Activated CD4-positive, alpha-beta T cell treated with anti-CD3 and anti-CD28 coated beads, Interleukin-2, amount 50 U/mL, for 48 hours (primary cell): ENCODE data around the gene LKAAEAR1.
A peak's percentile ranks its signal among the peaks of the same experiment; 100 is the strongest.
"Not testable (repeated sequence)": the region's sequence is repeated elsewhere in the genome, so short reads cannot be mapped to it uniquely, and the experiment has no call there.

Experiments used
- DNase-seq, 2 experiments: peaks; one replicate each; pipeline ENCODE4 v3.0.0-alpha.2; 2020

LKAAEAR1 gene

DNA sequence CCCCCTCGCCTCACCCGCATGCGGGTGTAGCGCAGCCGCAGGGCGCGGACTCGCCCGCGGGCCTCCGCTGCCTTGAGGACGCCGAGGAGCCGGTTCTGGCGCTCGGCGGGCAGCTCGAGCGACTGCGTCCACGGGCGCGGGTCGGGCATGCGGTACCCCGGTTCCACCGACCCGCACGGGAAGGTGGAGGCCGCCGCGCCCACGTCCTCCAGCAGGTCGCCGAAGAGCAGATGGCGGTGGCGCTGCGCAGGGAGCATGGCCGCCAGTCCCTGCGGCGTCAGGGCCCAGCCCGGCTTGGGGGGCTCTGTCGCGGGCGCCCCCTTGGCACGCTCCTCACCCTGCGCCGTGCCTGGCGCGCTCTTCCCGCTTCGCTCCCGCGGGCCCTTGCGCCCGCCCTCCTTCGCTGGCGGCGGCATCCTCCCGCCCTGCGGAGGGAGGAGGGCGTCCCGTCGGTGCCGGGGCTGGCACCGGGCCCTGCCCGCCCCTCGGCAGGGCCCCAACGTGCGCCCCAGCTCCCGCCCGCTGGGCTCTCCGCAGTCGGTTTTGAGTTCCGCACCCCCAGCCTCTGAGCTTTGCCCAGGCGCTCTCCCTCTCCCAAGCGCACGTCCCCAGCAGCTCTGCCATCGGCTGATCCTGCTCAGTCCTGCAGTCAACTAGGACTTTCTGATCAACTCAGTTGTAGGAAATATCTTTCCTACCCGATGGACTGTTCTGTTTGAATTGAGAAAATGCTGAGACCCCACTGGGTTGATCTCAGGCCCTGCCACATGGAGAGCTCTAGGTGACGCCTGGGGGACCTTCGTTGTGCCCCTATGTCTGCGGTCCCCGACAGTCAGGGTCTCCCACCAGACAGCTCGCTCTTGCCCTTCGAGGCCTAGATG is at the start of gene LKAAEAR1:
Gene LKAAEAR1 (minus strand): TSS at position 595 of the 881 bp plus-strand sequence. CDS start 179 bp downstream, at position 416.
- no peak for DNase-seq

GRCh38 chr20:64131406-64131805 is 47.2 kb upstream of the LKAAEAR1 start:
- DNase-seq: no peak

DNA sequence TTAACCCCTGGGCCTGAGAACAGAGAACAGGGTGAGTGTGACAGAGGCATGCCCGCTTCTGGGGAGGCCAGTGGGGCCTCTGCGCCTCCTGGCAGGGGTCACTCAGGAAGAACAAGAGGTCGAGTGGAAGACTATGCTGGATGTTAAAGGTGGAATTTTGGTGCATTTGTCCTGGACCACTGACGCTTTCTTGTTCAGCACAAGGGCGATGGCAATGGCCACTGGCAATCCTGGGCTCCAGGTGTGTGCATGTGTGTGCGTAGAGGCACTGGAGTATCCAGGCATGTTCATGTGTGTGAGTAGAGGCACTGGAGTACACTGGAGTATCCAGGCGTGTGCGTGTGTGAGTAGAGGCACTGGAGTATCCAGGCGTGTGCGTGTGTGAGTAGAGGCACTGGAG is 46.7 kb upstream of the LKAAEAR1 start:
- no peak for DNase-seq

DNA sequence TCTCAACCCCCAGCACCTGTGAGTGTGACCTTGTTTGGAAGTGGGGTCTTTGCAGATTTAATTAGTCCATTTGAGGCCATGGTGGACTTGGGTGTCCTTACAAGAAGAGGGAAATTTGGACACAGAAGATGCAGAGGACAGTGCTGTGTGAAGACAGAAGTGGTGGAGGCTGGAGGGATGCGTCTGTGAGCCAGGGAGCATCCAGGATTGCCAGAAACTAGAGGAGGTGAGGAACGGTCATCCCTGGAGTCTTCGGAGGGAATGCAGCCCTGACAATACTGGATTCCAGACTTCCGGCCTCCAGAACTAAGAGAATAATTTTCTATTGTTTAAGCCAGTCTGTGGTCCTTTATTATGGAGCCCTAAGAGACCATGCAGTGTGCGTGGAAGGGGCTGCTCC is 46.1 kb upstream of the LKAAEAR1 start:
- DNase-seq: no peak

DNA sequence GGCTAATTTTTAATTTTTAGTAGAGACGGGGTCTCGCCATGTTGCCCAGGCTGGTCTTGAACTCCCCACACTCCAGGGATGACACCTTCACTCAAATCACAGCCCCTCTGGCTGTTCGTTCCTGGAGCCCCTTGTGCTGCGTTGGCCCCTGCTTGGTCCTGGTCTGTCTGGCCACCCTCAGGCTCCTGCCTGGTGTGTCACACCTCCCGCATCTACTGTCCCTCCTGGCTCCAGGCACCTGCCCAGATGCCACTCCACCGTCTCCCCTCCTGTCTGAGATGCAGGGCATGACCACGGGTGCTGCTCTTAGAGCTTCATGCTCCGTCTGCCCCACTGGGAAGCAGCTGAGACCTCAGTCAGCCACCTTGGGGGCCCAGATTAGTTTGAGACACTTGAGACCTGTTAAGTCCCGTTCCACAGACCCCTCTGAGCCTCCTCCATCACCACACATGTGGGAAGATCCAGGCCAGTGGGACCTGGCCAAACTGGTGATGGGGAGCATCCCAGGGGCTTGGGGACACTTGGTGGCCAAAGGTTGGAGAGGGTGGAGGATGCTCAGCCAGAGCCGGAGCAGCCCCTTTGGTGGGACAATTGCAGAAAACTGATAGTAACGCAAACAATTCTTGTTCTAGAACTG is 45.1 kb upstream of the LKAAEAR1 start:
- DNase-seq: no peak

- DNase-seq: not testable (repeated sequence)
Observed at GRCh38 chr20:64123517-64123916, 39.3 kb upstream of the LKAAEAR1 start.

GRCh38 chr20:64122927-64123326 is 38.7 kb upstream of the LKAAEAR1 start:
- DNase-seq: not testable (repeated sequence)

DNA sequence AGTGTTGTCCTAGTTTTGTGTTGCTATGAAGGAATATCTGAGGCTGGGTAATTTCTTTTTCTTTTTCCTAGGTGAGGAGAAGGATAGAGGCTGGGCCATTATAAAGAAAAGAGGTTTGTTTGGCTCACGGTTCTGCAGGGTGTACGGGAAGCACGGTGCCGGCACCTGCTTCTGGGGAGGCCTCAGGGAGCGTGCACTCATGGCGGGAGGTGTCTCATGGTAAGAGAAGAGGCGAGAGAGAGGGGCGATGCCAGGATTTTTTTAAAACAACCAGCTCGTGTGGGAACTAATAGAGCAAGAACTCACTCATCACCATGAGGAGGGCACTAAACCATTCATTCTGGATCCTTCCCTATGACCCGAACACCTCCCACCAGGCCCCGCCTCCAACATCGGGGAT is 37.4 kb upstream of the LKAAEAR1 start:
- no peak for DNase-seq

DNA sequence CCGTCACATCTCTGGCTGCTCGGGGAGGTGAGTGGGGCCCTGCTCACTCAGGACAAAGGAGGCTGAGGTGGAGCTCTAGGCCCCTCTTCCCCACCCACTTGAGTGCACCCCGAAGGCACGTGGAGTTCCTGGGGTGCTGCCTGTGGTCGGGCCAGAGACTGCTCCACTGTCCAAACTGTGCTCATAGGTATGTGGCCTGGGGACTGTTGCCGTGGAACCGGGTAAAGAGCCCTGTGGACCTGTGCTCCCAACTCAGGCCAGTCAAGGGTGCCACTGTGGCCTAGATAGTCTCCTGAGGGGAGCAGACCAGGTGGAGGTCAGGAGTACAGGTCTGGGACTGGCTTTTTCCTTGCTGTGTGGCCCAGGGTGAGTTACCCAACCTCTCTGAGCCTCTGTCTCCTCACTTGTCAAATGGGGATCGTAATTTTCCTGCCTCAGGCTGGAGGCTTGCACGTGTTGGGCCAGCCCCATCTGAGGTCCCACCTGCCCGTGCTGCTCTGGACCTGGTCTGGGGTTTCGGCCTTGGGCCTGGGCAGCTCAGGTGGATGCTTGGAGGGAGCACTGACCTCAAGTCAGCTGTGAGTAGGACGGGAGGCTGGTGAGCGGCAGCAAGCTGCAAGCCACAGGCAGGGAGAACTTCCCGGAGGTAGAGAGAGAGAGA is 35.6 kb upstream of the LKAAEAR1 start:
- peak in 1 of 2 experiments; percentile 19 for DNase-seq

- DNase-seq: no peak
Observed at GRCh38 chr20:64119301-64119680, 35.1 kb upstream of the LKAAEAR1 start.

- not testable (repeated sequence) for DNase-seq
Observed at GRCh38 chr20:64117432-64117777, 33.2 kb upstream of the LKAAEAR1 start.

- DNase-seq: no peak
Observed at GRCh38 chr20:64116541-64117431, 32.6 kb upstream of the LKAAEAR1 start.

DNA sequence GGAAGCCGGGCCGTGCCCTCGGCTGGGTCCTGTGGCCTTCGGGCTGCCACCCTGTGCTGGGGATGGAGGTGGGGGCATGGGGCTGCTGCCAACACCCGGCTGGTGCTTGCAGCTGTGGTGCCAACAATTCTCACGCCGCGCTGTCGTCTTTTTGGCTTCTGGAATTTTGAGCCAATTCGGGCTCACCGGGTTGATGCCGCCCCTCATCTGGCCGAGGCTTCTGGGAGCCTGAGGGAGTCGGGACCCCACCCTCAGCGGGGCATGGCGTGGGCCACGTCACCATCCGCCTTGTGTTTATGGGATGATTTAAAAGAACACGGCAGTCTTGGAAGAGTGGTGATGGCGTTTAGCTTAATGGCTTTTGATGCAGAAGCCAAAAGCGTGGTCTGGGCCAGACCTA is 31.8 kb upstream of the LKAAEAR1 start:
- DNase-seq: no peak

- DNase-seq: no peak
Observed at GRCh38 chr20:64115171-64115911, 31.1 kb upstream of the LKAAEAR1 start.

DNA sequence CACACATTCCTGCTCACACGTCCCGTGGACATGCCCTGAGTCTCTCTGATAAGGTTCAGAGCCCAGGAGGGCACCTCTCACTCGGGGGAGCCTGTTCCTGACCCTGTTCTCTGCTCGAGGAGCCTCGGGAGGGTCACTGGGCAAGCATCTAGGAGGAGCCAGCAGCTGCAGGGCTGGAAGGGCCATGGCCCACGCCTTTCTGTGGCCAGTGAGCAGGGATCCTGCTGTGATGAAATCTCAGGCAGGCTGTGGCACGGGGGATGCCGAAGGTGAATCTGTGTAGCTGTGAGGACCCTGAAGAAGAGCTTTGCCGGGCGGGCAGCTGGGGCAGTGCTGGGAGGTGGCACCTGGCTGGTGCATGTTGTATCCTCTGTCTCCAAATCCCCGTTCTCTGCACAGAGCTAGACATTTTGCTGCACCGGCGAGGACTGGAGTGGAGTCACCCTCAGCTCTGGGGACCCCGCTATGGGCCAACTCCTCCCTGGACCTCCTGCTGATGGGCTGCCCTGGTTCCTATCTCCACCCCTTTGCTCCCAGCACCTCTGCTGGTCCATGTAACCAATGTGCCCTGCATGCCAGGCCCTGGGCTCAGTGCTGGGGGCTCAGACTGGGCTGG is 30.3 kb upstream of the LKAAEAR1 start:
- no peak for DNase-seq

GRCh38 chr20:64113796-64114355 is 29.7 kb upstream of the LKAAEAR1 start:
- DNase-seq: no peak

GRCh38 chr20:64113444-64113775 is 29.2 kb upstream of the LKAAEAR1 start:
- DNase-seq: no peak

DNA sequence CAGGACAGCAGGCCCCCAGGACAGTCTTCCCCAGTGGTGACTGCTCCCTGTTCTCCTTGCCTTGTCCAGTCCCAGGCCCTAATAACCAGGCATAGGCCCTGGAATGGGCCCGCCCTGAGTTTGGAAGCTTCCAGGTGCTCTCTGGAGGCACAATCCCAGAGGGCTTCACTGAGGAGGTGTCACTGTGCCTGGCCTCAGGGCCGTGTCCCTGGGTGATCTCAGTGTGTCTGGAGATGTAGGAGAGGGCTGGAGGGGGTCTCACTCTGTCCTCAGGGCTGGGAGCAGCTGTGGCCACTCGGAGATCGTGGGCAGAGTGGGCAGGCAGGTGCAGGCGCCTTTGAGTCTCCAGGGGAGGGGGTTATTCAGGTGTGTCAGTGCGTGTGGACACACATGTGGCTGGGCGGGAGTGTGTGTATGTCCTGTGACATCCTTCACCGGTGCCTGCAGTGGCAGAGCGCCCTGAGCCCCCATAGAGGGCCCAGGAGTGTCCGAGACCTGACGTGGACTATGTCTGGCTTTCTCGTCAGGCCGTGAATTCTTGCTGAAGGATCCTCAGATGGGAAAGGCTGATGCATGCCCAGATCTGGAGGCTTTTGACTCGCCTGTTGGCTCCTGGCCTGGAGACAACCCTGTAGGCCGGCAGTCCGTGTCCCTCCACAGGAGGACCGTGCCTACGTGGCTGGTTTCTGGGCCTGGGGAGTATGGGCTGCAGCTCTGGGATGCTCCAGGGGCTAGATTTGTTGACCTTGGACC is 28.7 kb upstream of the LKAAEAR1 start:
- DNase-seq: no peak

DNA sequence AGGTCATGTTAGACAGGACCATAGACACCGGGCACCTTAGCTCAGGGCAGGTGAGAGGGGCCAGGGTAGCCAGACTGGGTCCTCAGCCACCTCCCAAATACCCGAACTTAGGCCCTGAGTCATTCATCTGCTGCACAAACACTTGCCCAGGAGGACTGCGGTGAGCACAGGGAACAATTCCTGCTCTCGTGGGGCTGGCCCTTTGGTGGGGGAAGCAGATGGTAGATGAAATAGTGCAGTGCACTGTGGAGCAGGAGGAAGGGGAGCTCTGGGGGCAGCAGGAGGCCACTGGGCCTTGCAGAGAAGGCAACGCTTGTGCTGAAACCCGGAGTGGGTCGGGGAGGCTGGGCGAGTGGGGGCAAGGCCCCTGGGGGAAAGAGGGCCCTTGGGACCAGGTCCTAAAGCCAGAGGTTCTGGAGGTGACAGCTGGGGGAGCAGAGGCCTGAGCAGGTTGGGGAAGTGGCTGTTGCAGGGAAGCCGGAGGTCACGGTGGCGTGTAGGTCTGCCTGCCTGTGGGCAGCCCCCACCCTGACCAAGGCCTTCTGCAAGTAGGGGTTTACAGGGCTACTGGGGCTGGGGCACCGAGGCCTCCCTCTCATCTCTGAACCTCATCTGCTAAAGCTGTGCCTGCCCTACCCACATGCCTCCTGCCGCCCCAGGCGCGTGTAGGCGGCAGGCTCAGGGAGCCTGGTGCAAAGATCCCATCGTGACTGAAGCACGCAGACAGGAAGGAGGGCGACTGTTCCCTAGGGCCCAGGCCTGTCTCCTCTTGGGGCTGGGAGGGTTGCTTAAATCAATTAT is 27.8 kb upstream of the LKAAEAR1 start:
- no peak for DNase-seq
